Mesodermal cell (in vitro differentiated cells): ENCODE data around the gene ZNF474.

ENCODE experiments used
- H3K27ac ChIP-seq: 2 replicates; pipeline ENCODE4 v1.7.0; 2013; ENCODE audit warnings: mild to moderate bottlenecking, low read depth, low read length, moderate library complexity; ENCODE audit not compliant: severe bottlenecking
- H3K36me3 ChIP-seq: 2 replicates; pipeline ENCODE4 v1.7.1; 2013; ENCODE audit warnings: mild to moderate bottlenecking, low read length, moderate library complexity; ENCODE audit not compliant: control insufficient read depth, insufficient read depth
- H3K4me1 ChIP-seq: one replicate; pipeline ENCODE4 v1.7.1; 2013; ENCODE audit warnings: mild to moderate bottlenecking, low read length; ENCODE audit not compliant: insufficient read depth, control insufficient read depth, poor library complexity, severe bottlenecking
- H3K4me3 ChIP-seq: 2 replicates; pipeline ENCODE4 v1.7.0; 2013; ENCODE audit warnings: low read length, control low read depth, mild to moderate bottlenecking; ENCODE audit not compliant: insufficient read depth, poor library complexity, severe bottlenecking; ENCODE audit errors: extremely low read depth
- H3K9me3 ChIP-seq: 2 replicates; pipeline ENCODE4 v1.7.1; 2013; ENCODE audit warnings: mild to moderate bottlenecking, low read length, moderate library complexity; ENCODE audit not compliant: control insufficient read depth
- WGBS, 2 experiments: methylation state at CpG; one replicate each; pipeline ENCODE4 v1.1.5; 2013; ENCODE audit warnings: missing lambda C conversion rate in 2 of 2; ENCODE audit not compliant: insufficient coverage in 2 of 2; 5-methylcytosine and 5-hydroxymethylcytosine counted together

Gene ZNF474

DNA sequence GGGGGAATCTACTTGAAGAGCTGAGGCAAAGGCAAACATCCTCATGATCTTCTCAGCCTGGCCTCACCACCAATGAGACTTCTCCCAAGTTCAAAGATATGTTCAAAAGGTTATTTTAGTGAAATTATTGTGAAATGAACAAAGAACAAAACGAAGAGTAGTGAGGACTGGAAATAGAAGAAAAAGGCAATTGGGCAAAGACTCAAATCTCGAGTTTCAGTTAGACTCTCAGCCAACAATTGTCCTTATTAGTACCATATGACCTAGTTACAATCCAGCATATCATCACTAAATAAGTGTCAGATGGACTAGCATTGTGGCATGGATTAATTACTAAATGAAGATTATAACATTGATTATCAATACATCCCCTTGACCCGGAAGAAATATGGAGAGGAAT is 9.0 kb downstream of the ZNF474 start:
- Histone ChIP-seq H3K36me3 (no peaks in the 10 kb centered on the region), H3K27ac (no peak overlapping the region), H3K9me3 (no peaks in the 10 kb centered on the region), H3K4me1 (peaks cover 8% of the 10 kb centered on the region), H3K4me3 (no peak overlapping the region)
- no CpG with 5 or more reads among the region's 3 CpGs for WGBS, 2 experiments

DNA sequence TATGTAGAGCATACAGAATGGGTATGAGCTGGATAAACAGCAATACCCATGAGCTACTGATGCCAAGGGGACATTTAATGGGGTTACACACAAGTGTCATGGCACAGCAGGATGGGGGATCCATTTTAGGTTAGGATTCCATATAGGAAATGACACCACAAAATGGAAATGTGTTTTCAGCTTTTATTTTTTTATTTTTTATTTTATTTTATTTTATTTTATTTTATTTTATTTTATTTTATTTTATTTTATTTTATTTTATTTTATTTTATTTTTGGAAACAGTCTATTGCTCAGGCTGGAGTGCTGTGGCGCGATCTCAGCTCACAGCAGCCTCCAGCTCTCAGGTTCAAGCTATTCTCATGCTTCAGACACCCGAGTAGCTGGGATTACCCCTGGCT is 11.6 kb downstream of the ZNF474 start:
- no peak overlapping the region for H3K4me3 ChIP-seq
- no peak overlapping the region for H3K27ac ChIP-seq
- WGBS, 2 experiments: no CpG with 5 or more reads among the region's 3 CpGs
- H3K36me3 ChIP-seq: no peaks in the 10 kb centered on the region
- H3K4me1 ChIP-seq: peaks cover 8% of the 10 kb centered on the region
- H3K9me3 ChIP-seq: no peaks in the 10 kb centered on the region

DNA sequence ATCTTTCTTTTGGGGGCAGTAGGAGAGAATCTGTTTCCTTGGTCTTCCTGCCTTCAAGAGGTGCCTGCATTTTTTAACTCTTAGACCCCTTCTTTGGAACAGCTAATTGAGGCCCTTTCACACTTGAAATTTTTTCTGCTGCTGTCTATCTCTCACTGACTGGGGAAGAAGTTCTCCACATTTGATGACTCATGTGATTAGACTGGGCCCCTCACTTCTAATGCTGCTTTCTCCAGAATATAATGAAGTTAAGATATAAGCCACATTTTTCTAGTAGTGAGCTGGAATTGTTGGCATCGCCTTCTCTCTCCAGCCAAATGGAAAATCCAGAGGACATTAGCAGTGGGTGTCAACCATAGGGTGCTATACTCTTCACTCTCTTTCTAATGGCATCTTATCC is 12.4 kb downstream of the ZNF474 start:
- no peaks in the 10 kb centered on the region for H3K9me3 ChIP-seq
- no peak overlapping the region for H3K4me3 ChIP-seq
- peaks cover 8% of the 10 kb centered on the region for H3K4me1 ChIP-seq
- WGBS, 2 experiments: 100% methylated on average over 1 of the region's 1 CpG; no CpG with 5 or more reads in 1 of the 2 experiments
- H3K36me3 ChIP-seq: no peaks in the 10 kb centered on the region
- H3K27ac ChIP-seq: peak overlapping the region; percentile 84

DNA sequence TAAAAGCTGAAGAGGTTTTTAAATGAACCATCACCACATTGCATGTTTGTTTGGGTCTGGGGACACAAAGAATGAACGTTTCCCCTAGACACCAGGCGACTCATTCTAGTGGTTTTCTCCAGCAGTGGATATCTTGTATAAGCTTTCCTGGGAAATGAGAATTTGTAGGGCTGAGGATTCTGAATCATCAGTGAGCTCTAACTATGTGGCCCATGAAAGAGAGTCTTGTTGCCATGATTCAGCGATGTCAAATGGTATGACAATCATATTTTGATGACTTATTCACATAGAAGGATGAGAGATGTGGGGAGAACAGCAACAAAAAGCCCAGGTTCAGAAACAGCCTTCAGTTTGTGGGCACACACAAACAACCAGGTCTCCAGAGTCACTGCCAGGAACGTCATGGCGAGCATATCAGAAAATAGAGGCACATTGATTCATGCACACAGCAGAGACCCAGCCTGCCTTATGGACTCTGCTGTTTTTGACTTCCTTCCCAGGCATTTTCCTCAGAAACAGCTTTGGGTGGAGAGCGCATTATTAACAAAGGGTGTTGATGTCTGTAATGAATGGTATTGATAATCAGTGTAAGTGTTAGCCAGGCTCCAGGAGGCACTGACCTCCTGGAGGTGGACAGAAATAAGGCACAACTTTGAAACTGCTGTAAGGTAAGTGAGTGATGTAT is 13.3 kb downstream of the ZNF474 start:
- no peaks in the 10 kb centered on the region for H3K36me3 ChIP-seq
- WGBS, 2 experiments: 75 to 96% methylated on average over 2 to 4 of the region's 6 CpGs
- H3K27ac ChIP-seq: peak overlapping the region; percentile 84
- H3K9me3 ChIP-seq: no peaks in the 10 kb centered on the region
- no peak overlapping the region for H3K4me3 ChIP-seq
- peaks cover 8% of the 10 kb centered on the region for H3K4me1 ChIP-seq

DNA sequence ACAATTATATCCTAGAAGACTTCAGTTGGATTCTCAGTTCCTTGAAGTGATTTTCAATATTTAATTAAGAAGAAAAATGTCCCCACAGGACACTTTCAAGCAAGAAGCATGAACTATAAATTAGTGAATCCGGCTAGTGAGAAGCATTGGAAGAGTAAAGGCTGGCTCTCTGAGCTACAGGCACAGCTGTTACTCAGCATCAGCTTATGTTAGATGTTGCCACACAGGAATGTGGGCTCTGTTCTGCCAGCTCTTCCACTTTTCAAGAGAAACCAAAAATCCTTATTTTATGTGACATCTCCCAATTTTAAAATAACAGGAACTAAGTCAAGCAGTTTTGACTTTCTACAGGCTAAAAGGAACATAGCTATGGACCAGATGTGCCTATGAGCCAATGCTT is 14.9 kb downstream of the ZNF474 start:
- H3K9me3 ChIP-seq: no peaks in the 10 kb centered on the region
- no peak overlapping the region for H3K27ac ChIP-seq
- H3K4me1 ChIP-seq: peaks cover 8% of the 10 kb centered on the region
- no peaks in the 10 kb centered on the region for H3K36me3 ChIP-seq
- no peak overlapping the region for H3K4me3 ChIP-seq
- 100% methylated on average over 1 of the region's 1 CpG; no CpG with 5 or more reads in 1 of the 2 experiments for WGBS, 2 experiments

DNA sequence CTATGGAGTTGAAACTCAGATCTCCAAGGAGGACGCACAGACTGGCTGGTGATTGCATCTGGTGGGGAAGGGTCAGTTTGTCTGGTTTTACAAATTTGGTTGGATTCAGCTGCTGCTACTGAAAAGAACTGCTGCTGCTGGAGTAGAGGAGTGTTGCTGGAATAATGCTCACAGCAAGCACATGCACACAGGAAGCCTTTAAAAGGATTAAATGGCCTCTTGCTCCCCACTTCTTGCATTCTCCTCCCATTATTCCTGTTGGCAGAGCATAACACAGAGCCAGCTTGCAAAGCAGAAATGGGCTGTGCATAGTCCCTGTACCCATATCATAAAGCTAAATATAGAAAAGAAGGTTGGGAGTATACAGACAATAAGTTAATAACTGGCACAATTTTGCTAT is 16.6 kb downstream of the ZNF474 start:
- 90% methylated on average over 1 of the region's 1 CpG; no CpG with 5 or more reads in 1 of the 2 experiments for WGBS, 2 experiments

DNA sequence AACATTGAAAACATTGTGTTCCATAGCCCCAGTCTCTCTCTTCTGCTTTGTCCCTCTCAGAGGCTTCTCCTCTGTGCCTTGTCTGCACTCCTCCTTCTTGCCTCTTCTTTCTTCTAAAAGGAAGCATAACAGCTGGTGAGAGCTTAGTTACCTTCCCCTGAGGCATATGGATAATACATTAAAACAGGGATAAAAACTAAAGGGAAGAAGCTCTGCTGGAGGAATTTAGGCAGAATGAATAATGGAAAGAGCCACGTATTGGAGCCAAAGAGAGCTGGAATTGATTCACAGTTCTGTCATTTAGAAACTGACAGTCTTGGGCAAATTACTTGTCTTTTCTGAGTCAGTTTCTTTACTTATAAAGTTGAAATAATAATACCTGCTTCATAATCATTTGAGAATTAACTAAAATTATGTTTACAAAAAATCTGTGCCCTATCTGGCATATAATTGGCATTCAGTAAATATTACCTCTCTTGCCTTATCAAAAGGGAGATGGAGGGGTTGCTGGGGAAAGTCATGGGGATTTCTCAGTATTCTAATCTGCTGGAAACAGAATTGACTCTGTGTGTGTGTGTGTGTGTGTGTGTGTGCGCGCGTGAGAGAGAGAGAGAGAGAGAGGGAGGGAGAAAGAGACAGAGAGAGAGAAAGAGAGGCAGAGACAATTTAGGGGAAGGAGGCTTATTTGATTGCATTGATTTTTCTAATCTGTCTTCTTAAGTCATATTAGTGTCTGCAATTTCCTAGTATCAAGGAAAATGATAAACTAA is 20.2 kb downstream of the ZNF474 start:
- no peaks in the 10 kb centered on the region for H3K36me3 ChIP-seq
- H3K27ac ChIP-seq: no peak overlapping the region
- H3K9me3 ChIP-seq: no peaks in the 10 kb centered on the region
- peaks cover 22% of the 10 kb centered on the region for H3K4me1 ChIP-seq
- no peak overlapping the region for H3K4me3 ChIP-seq
- 83 to 89% methylated on average over 1 to 4 of the region's 4 CpGs for WGBS, 2 experiments

More for the DNA sequence above, 16.6 kb downstream of the ZNF474 start:
- Histone ChIP-seq H3K27ac (no peak overlapping the region), H3K9me3 (no peaks in the 10 kb centered on the region), H3K4me1 (peaks cover 17% of the 10 kb centered on the region), H3K36me3 (no peaks in the 10 kb centered on the region), H3K4me3 (no peak overlapping the region)

DNA sequence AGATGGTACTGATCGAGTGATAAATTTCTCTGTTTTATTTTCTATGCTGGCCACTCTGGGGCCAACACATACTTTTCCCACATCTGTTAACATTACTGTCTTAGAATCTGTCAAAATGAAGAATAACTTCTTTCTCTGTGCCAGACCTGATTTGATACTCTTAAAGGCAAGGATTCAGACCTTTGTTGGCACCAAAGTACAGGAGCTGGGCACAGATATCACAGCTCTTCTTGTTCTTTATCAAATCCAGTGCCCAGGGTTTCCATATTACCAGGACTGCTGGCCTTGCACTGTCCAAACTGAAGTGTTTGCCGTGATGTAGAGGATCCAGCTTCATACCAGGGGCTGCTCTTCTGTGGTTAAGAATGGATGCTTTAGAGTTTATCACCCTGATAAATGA is 20.9 kb downstream of the ZNF474 start:
- no peak overlapping the region for H3K4me3 ChIP-seq
- no peaks in the 10 kb centered on the region for H3K9me3 ChIP-seq
- WGBS, 2 experiments: 86% methylated on average over 1 of the region's 2 CpGs; no CpG with 5 or more reads in 1 of the 2 experiments
- H3K36me3 ChIP-seq: no peaks in the 10 kb centered on the region
- H3K27ac ChIP-seq: no peak overlapping the region
- H3K4me1 ChIP-seq: peaks cover 28% of the 10 kb centered on the region

DNA sequence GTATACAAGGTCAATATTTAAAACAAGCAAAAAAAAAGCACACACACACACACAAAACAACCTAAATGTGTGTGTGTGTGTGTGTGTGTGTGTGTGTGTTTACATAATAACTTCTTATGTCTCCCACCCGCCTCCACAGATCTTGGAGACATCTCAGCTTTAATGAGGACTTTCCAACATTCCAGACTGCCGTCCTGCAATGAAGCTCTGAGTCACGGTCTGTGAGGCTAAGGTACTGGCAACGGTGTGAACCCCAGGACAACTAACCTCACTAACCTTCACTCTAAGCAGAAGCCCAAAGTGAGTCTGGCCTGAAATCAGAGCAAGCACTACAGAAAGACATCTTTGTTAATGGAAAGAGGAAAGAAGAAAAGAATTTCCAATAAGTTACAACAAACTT is 22.3 kb downstream of the ZNF474 start:
- 45% methylated on average over 2 of the region's 4 CpGs; no CpG with 5 or more reads in 1 of the 2 experiments for WGBS, 2 experiments
- no peaks in the 10 kb centered on the region for H3K9me3 ChIP-seq
- peak overlapping the region; percentile 76 for H3K27ac ChIP-seq
- H3K4me3 ChIP-seq: no peak overlapping the region
- no peaks in the 10 kb centered on the region for H3K36me3 ChIP-seq
- peaks cover 32% of the 10 kb centered on the region for H3K4me1 ChIP-seq

DNA sequence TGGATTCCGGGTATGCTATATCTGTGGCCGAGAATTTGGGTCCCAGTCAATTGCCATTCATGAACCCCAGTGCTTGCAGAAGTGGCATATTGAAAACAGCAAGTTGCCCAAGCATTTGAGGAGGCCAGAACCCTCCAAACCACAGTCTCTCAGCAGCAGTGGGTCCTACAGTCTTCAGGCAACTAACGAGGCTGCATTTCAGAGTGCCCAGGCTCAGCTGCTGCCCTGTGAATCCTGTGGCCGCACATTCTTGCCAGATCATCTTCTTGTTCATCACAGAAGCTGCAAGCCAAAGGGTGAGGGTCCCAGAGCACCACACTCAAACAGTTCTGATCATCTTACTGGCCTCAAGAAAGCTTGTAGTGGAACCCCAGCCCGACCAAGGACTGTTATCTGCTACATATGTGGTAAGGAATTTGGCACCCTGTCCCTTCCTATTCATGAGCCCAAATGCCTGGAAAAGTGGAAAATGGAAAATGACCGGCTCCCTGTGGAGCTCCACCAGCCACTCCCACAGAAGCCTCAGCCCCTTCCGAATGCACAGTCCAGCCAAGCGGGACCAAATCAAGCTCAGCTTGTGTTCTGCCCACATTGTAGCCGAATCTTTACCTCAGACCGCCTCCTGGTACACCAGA is 23.0 kb downstream of the ZNF474 start:
- WGBS, 2 experiments: 77 to 90% methylated on average over 7 to 8 of the region's 10 CpGs
- Histone ChIP-seq H3K36me3 (no peaks in the 10 kb centered on the region), H3K4me3 (no peak overlapping the region), H3K27ac (peak overlapping the region; percentile 76), H3K4me1 (peaks cover 32% of the 10 kb centered on the region), H3K9me3 (no peaks in the 10 kb centered on the region)
